Measurements from ENCODE around the gene ACTR1A. TPM values are rescaled to one million over a fixed set of nuclear protein-coding genes. Genes with fewer than 3 reads are reported as not detected.

Gene ACTR1A
- total RNA-seq, 1 donor from 2014 or later, result 88.0 TPM

GRCh38 chr10:102505462-102506115 is 3.1 kb upstream of the ACTR1A start:
- peak overlapping the region; percentile 96 for H3K4me3 ChIP-seq
- H3K4me1 ChIP-seq, result peaks cover 66% of the 10 kb centered on the region
- no peak overlapping the region for H3K27ac ChIP-seq
- TF ChIP-seq CTCF (IDR thresholded peaks at IDR 0.05), result no peak
- intact Hi-C loops (cut with DNase I), result loop anchor here (10.0 kb wide), 1 partner anchor 79 kb away; no protein-coding TSS in a partner anchor
- H3K36me3 ChIP-seq, result peaks cover 18% of the 10 kb centered on the region
- H3K9me3 ChIP-seq, result no peaks in the 10 kb centered on the region
- ATAC-seq (no peak), DNase-seq (no peak)
- H3K27me3 ChIP-seq (ENCODE audit: low read depth), result no peaks in the 10 kb centered on the region

GRCh38 chr10:102504976-102505300 is 2.4 kb upstream of the ACTR1A start:
- intact Hi-C loops (cut with DNase I), result loop anchor here (10.0 kb wide), 1 partner anchor 80 kb away; no protein-coding TSS in a partner anchor
- peaks cover 13% of the 10 kb centered on the region for H3K36me3 ChIP-seq
- peaks cover 69% of the 10 kb centered on the region for H3K4me1 ChIP-seq
- DNase-seq, result no peak
- no peaks in the 10 kb centered on the region for H3K27me3 ChIP-seq (ENCODE audit: low read depth)
- no peak for TF ChIP-seq CTCF (IDR thresholded peaks at IDR 0.05)
- H3K9me3 ChIP-seq, result no peaks in the 10 kb centered on the region
- peak overlapping the region; percentile 76 for H3K27ac ChIP-seq
- no peak for ATAC-seq
- H3K4me3 ChIP-seq, result peak overlapping the region; percentile 96

- no peak for TF ChIP-seq CTCF (IDR thresholded peaks at IDR 0.05)
- H3K4me1 ChIP-seq, result peaks cover 69% of the 10 kb centered on the region
- intact Hi-C loops (cut with DNase I), result loop anchor here (10.0 kb wide), 1 partner anchor 80 kb away; no protein-coding TSS in a partner anchor
Measured at GRCh38 chr10:102504179-102504975, 1.9 kb upstream of the ACTR1A start.

GRCh38 chr10:102503264-102504178 is 1.0 kb upstream of the ACTR1A start, which contains the start of gene SUFU:
Gene SUFU, plus strand, starts transcription at chr10:102503972. Its CDS starts 181 bp downstream, at chr10:102504153.
- intact Hi-C loops (cut with DNase I), result loop anchor here (10.0 kb wide), 1 partner anchor 81 kb away; no protein-coding TSS in a partner anchor
- Histone ChIP-seq H3K36me3 (no peaks in the 10 kb centered on the region), H3K4me3 (peak within 1 kb of the TSS; percentile 96), H3K27me3 (ENCODE audit: low read depth) (no peaks in the 10 kb centered on the region), H3K27ac (peak within 1 kb of the TSS; percentile 90), H3K9me3 (no peaks in the 10 kb centered on the region), H3K4me1 (peaks cover 67% of the 10 kb centered on the region)
- DNase-seq, result peak; percentile 97
- ATAC-seq, result peak; percentile 87 to 94
- peak; percentile 83 for TF ChIP-seq CTCF (IDR thresholded peaks at IDR 0.05)

More at GRCh38 chr10:102504179-102504975, 1.9 kb upstream of the ACTR1A start:
- DNase-seq (peak; percentile 55), ATAC-seq (no peak)
- Histone ChIP-seq H3K9me3 (no peaks in the 10 kb centered on the region), H3K36me3 (peaks cover 7% of the 10 kb centered on the region), H3K27ac (peak overlapping the region; percentile 76), H3K4me3 (peak overlapping the region; percentile 96), H3K27me3 (ENCODE audit: low read depth) (no peaks in the 10 kb centered on the region)

GRCh38 chr10:102502029-102502336 is 529 bp downstream of the ACTR1A start:
- Histone ChIP-seq H3K4me1 (peaks cover 68% of the 10 kb centered on the region), H3K36me3 (no peaks in the 10 kb centered on the region), H3K27ac (peak overlapping the region; percentile 90), H3K4me3 (peak overlapping the region; percentile 96), H3K27me3 (ENCODE audit: low read depth) (no peaks in the 10 kb centered on the region), H3K9me3 (no peaks in the 10 kb centered on the region)
- intact Hi-C loops (cut with DNase I), result loop anchor here (10.0 kb wide), 1 partner anchor 83 kb away; no protein-coding TSS in a partner anchor
- ATAC-seq (peak; percentile 90 to 92), DNase-seq (peak; percentile 99)
- TF ChIP-seq CTCF (IDR thresholded peaks at IDR 0.05), result no peak

Data from lower lobe of right lung (tissue), 2 donors.